Measurements from ENCODE around the gene ISM2. TPM values are rescaled to one million over a fixed set of nuclear protein-coding genes. Genes with fewer than 3 reads are reported as not detected.

The ISM2 gene
- total and polyA plus RNA-seq, 9 donors: 0.05 to 1.0 (median 0.20) TPM; not detected in 4

DNA sequence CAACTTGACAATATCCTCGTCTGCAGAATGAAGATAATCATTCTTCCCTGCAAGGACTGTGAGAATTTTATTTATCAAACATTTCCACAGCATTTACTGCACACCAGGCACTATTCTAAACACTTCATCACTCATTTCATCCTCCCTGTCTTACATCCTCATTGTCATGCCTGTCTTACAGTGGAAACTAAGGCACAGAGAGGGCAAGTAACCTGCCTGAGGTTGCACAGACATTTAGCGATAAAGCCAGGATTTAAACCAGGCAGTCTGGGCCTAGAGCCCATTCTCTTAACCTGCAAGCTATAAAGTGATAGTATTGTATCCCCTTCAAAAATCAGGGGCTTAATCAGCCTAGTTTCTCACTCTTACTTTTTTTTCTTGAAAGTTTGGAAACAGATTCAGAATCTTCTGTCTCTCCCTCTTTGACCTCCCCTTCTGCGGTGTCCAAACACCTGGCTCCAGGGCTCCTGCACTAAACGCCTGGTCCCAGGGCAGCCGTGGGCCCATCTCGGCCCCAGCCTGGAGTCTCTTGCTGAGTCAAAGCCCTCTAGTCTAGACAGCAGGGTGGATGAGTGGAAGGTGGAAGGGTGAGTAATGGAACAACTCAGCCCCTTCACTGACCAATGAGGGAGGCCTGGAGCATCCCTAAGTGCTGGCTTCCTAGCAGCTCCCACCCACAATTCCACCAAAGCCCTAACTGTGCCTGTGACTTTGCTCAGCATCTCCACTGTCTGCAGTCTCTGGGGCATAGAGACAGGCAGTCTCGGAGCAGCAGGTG, 12.5 kb downstream of the ISM2 start:
- Histone ChIP-seq H3K36me3 (no peaks in the 10 kb centered on the region), H3K4me1 (ENCODE audit: insufficient read depth) (no peaks in the 10 kb centered on the region), H3K4me3 (no peak overlapping the region), H3K27me3 (no peaks in the 10 kb centered on the region), H3K27ac (no peak overlapping the region), H3K9me3 (no peaks in the 10 kb centered on the region)
- WGBS, 3 donors: 87 to 90% (median 89%) methylated on average over 7 of the region's 7 CpGs
- intact Hi-C loops (cut with DNase I): no loop called here
- no peak for DNase-seq
- TF ChIP-seq EP300 (IDR thresholded peaks at IDR 0.05) (no peak), POLR2A (IDR thresholded peaks at IDR 0.05) (no peak)
- TF ChIP-seq, protein P1, sequence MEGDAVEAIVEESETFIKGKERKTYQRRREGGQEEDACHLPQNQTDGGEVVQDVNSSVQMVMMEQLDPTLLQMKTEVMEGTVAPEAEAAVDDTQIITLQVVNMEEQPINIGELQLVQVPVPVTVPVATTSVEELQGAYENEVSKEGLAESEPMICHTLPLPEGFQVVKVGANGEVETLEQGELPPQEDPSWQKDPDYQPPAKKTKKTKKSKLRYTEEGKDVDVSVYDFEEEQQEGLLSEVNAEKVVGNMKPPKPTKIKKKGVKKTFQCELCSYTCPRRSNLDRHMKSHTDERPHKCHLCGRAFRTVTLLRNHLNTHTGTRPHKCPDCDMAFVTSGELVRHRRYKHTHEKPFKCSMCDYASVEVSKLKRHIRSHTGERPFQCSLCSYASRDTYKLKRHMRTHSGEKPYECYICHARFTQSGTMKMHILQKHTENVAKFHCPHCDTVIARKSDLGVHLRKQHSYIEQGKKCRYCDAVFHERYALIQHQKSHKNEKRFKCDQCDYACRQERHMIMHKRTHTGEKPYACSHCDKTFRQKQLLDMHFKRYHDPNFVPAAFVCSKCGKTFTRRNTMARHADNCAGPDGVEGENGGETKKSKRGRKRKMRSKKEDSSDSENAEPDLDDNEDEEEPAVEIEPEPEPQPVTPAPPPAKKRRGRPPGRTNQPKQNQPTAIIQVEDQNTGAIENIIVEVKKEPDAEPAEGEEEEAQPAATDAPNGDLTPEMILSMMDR (IDR thresholded peaks at IDR 0.05): no peak

DNA sequence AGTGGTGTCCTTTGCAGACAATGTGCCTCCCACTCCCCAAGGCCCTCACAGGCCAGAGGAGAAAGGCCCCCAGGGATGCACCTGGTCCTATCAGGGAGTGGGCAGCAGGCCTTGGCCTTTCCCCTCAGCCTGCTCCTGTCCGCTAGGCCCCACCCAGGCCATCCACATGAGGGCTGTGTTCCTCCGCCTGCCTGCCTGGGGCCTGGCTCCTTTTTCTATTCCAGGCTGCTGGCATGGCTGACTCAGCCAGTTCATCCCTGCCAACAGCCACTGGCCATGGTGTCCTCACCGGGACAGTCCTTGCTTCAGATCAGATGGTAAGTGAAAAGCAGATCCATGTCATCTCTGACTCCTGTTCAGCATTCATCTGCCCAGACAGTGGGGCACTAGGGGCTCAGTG, 13.4 kb downstream of the ISM2 start:
- Histone ChIP-seq H3K4me1 (ENCODE audit: insufficient read depth) (no peaks in the 10 kb centered on the region), H3K9me3 (no peaks in the 10 kb centered on the region), H3K4me3 (no peak overlapping the region), H3K36me3 (no peaks in the 10 kb centered on the region), H3K27ac (no peak overlapping the region), H3K27me3 (no peaks in the 10 kb centered on the region)
- 73 to 86% (median 84%) methylated on average over 3 of the region's 3 CpGs for WGBS, 3 donors
- no peak for DNase-seq
- intact Hi-C loops (cut with DNase I): no loop called here
- TF ChIP-seq POLR2A (IDR thresholded peaks at IDR 0.05): no peak
- no peak for TF ChIP-seq EP300 (IDR thresholded peaks at IDR 0.05)
- TF ChIP-seq, protein P1 (IDR thresholded peaks at IDR 0.05): no peak

DNA sequence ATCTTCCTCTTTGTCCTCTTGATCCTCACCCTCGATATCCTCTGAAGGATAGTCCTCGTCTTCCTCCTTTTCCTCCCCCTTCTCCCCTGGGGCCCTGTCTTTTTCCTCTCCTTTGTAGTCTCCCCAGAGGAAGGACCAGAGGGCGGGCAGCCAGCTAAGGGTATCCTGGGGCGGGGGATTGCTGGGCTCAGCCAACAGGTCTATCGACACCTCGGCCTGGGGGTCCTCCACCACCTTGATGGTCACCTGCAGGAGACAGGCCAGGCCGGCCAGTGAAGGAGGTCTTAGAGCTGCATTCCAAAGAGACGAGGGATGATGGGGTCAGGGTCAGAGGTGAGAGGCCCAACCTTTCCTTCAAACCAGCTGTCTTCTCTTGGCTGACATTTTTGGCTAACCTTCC, 16.2 kb downstream of the ISM2 start:
- H3K4me3 ChIP-seq: no peak overlapping the region
- H3K36me3 ChIP-seq: no peaks in the 10 kb centered on the region
- no peak for TF ChIP-seq EP300 (IDR thresholded peaks at IDR 0.05)
- TF ChIP-seq POLR2A (IDR thresholded peaks at IDR 0.05): no peak
- TF ChIP-seq, protein P1 (IDR thresholded peaks at IDR 0.05): no peak
- no peaks in the 10 kb centered on the region for H3K27me3 ChIP-seq
- intact Hi-C loops (cut with DNase I): no loop called here
- no peak overlapping the region for H3K27ac ChIP-seq
- no peak for DNase-seq
- WGBS, 3 donors: 77 to 93% (median 84%) methylated on average over 8 of the region's 8 CpGs
- H3K4me1 ChIP-seq (ENCODE audit: insufficient read depth): no peaks in the 10 kb centered on the region
- no peaks in the 10 kb centered on the region for H3K9me3 ChIP-seq

DNA sequence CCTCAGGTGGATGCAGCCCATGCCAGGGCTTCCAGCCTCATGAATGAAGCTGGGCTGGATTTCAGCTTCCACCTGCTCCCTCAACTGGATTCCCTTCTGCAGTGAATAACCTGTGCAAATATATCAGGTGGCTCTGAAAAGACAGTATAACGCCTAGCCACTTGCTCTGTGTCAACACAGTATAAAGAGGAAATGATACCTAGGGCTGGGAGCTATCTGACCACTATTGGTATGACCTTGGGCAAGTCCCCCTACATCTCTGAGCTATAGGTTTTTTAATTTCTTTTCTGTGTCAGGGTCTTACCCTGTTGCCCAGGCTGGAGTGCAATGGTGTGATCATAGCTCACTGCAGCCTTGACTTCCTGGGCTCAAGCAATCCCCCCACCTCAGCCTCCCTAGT, 19.8 kb downstream of the ISM2 start:
- no peaks in the 10 kb centered on the region for H3K36me3 ChIP-seq
- WGBS, 3 donors: 74 to 81% (median 80%) methylated on average over 1 of the region's 1 CpG
- no peaks in the 10 kb centered on the region for H3K27me3 ChIP-seq
- DNase-seq: no peak
- H3K4me3 ChIP-seq: no peak overlapping the region
- H3K9me3 ChIP-seq: no peaks in the 10 kb centered on the region
- H3K27ac ChIP-seq: no peak overlapping the region
- TF ChIP-seq, protein P1 (IDR thresholded peaks at IDR 0.05): no peak
- TF ChIP-seq EP300 (IDR thresholded peaks at IDR 0.05) (no peak), POLR2A (IDR thresholded peaks at IDR 0.05) (no peak)
- no peaks in the 10 kb centered on the region for H3K4me1 ChIP-seq (ENCODE audit: insufficient read depth)
- intact Hi-C loops (cut with DNase I): no loop called here
